ENCODE measurements around the gene CSPG4.
"Not testable (repeated sequence)": the region's sequence is repeated elsewhere in the genome, so short reads cannot be mapped to it uniquely, and the experiment has no call there.

Gene CSPG4

GRCh38 chr15:75699517-75699916 lies 13.1 kb downstream of the CSPG4 start:
- not testable (repeated sequence) for H3K27ac ChIP-seq (ENCODE audit: low read depth, low read length, poor library complexity, severe bottlenecking); H3K4me2 ChIP-seq (ENCODE audit: low read length); H3K4me3 ChIP-seq (ENCODE audit: low read depth, low read length, poor library complexity, severe bottlenecking)

GRCh38 chr15:75697974-75698747 lies 14.5 kb downstream of the CSPG4 start:
- not testable (repeated sequence) for H3F3A ChIP-seq (ENCODE audit: insufficient read depth, low read length); H3K79me2 ChIP-seq (ENCODE audit: insufficient read depth, low read length); H3K9me3 ChIP-seq (ENCODE audit: low read length); H3K4me2 ChIP-seq (ENCODE audit: low read length); H4K20me1 ChIP-seq (ENCODE audit: insufficient read depth, low read length); H2AFZ ChIP-seq (ENCODE audit: low read length); H3K9ac ChIP-seq (ENCODE audit: low read length); H3K27ac ChIP-seq (ENCODE audit: low read depth, low read length, poor library complexity, severe bottlenecking); H3K9me2 ChIP-seq (ENCODE audit: low read depth, low read length); H3K27me3 ChIP-seq (ENCODE audit: insufficient read depth, low read length); H3K4me3 ChIP-seq (ENCODE audit: low read depth, low read length, poor library complexity, severe bottlenecking); H3K36me3 ChIP-seq (ENCODE audit: insufficient read depth, low read length); H3K4me1 ChIP-seq (ENCODE audit: insufficient read depth, low read length, severe bottlenecking)

More at GRCh38 chr15:75699517-75699916, 13.1 kb downstream of the CSPG4 start:
- not testable (repeated sequence) for H3K79me2 ChIP-seq (ENCODE audit: insufficient read depth, low read length); H3K27me3 ChIP-seq (ENCODE audit: insufficient read depth, low read length); H2AFZ ChIP-seq (ENCODE audit: low read length); H3K4me1 ChIP-seq (ENCODE audit: insufficient read depth, low read length, severe bottlenecking); H3K9me2 ChIP-seq (ENCODE audit: low read depth, low read length); H3K9me3 ChIP-seq (ENCODE audit: low read length); H3K9ac ChIP-seq (ENCODE audit: low read length); H4K20me1 ChIP-seq (ENCODE audit: insufficient read depth, low read length); H3F3A ChIP-seq (ENCODE audit: insufficient read depth, low read length); H3K36me3 ChIP-seq (ENCODE audit: insufficient read depth, low read length)

GRCh38 chr15:75697523-75697922 lies 15.1 kb downstream of the CSPG4 start:
- Histone ChIP-seq H3K9me3 (ENCODE audit: low read length) (no peaks in the 10 kb centered on the region), H3K4me2 (ENCODE audit: low read length) (no peak overlapping the region), H3F3A (ENCODE audit: insufficient read depth, low read length) (no peaks in the 10 kb centered on the region)

GRCh38 chr15:75696854-75697259 lies 15.8 kb downstream of the CSPG4 start:
- H3K9me3 ChIP-seq (ENCODE audit: low read length), result no peaks in the 10 kb centered on the region
- no peaks in the 10 kb centered on the region for H3K9me2 ChIP-seq (ENCODE audit: low read depth, low read length)
- no peaks in the 10 kb centered on the region for H4K20me1 ChIP-seq (ENCODE audit: insufficient read depth, low read length)
- no peak for TF ChIP-seq CTCF (IDR thresholded peaks at IDR 0.05; ENCODE audit: low read length)
- TF ChIP-seq EZH2 (IDR thresholded peaks at IDR 0.05; ENCODE audit: borderline replicate concordance, low read length), result no peak
- no peaks in the 10 kb centered on the region for H3K36me3 ChIP-seq (ENCODE audit: insufficient read depth, low read length)
- no peak overlapping the region for H2AFZ ChIP-seq (ENCODE audit: low read length)
- H3K79me2 ChIP-seq (ENCODE audit: insufficient read depth, low read length), result no peaks in the 10 kb centered on the region
- H3K9ac ChIP-seq (ENCODE audit: low read length), result no peak overlapping the region
- no peaks in the 10 kb centered on the region for H3F3A ChIP-seq (ENCODE audit: insufficient read depth, low read length)
- H3K4me1 ChIP-seq (ENCODE audit: insufficient read depth, low read length, severe bottlenecking), result no peaks in the 10 kb centered on the region
- H3K4me2 ChIP-seq (ENCODE audit: low read length), result no peak overlapping the region
- no peak overlapping the region for H3K4me3 ChIP-seq (ENCODE audit: low read depth, low read length, poor library complexity, severe bottlenecking)
- H3K27me3 ChIP-seq (ENCODE audit: insufficient read depth, low read length), result no peaks in the 10 kb centered on the region
- no peak overlapping the region for H3K27ac ChIP-seq (ENCODE audit: low read depth, low read length, poor library complexity, severe bottlenecking)

More at GRCh38 chr15:75697523-75697922, 15.1 kb downstream of the CSPG4 start:
- no peak overlapping the region for H3K4me3 ChIP-seq (ENCODE audit: low read depth, low read length, poor library complexity, severe bottlenecking)
- no peaks in the 10 kb centered on the region for H3K79me2 ChIP-seq (ENCODE audit: insufficient read depth, low read length)
- no peaks in the 10 kb centered on the region for H3K4me1 ChIP-seq (ENCODE audit: insufficient read depth, low read length, severe bottlenecking)
- no peaks in the 10 kb centered on the region for H3K9me2 ChIP-seq (ENCODE audit: low read depth, low read length)
- H3K36me3 ChIP-seq (ENCODE audit: insufficient read depth, low read length), result no peaks in the 10 kb centered on the region
- TF ChIP-seq CTCF (IDR thresholded peaks at IDR 0.05; ENCODE audit: low read length), result no peak
- no peak for TF ChIP-seq EZH2 (IDR thresholded peaks at IDR 0.05; ENCODE audit: borderline replicate concordance, low read length)
- H2AFZ ChIP-seq (ENCODE audit: low read length), result no peak overlapping the region
- no peaks in the 10 kb centered on the region; the same call in 1 of the 2 replicates for H3K27me3 ChIP-seq (ENCODE audit: insufficient read depth, low read length)
- H3K9ac ChIP-seq (ENCODE audit: low read length), result no peak overlapping the region
- H3K27ac ChIP-seq (ENCODE audit: low read depth, low read length, poor library complexity, severe bottlenecking), result no peak overlapping the region
- no peaks in the 10 kb centered on the region for H4K20me1 ChIP-seq (ENCODE audit: insufficient read depth, low read length)

All from OCI-LY1 (cell line).